SK-N-SH treated with all-trans-retinoic acid at 6 μM for 48 hours (cell line): ENCODE data around the gene SKIC3.

ENCODE experiments used
- OSR1 ChIP-seq: fragments of 250-450 bp; sonication (Bioruptor Pico); IDR thresholded peaks from 2 replicates; pipeline ENCODE4 v1.8.0; 2022; ENCODE audit warnings: moderate library complexity, mild to moderate bottlenecking, inconsistent platforms
- SNAI2 ChIP-seq: fragments of 250-450 bp; sonication (Bioruptor Pico); IDR thresholded peaks from 2 replicates; pipeline ENCODE4 v1.5.0; 2020; ENCODE audit warnings: mild to moderate bottlenecking, moderate library complexity
- ZFP30 ChIP-seq: fragments of 450-650 bp; formaldehyde crosslinking; IDR thresholded peaks from 2 replicates; pipeline ENCODE4 v1.5.0; 2022; ENCODE audit warnings: mild to moderate bottlenecking, moderate library complexity
- TF ChIP-seq, protein P1 (sequence below): fragments of 250-450 bp; sonication (Bioruptor Pico); IDR thresholded peaks from 2 replicates; pipeline ENCODE4 v1.8.0; 2021; ENCODE audit warnings: low read depth, mild to moderate bottlenecking, moderate library complexity, borderline replicate concordance
- TF ChIP-seq, protein P2 (sequence below): fragments of 250-450 bp; sonication (Bioruptor Pico); IDR thresholded peaks from 2 replicates; pipeline ENCODE4 v1.8.0; 2020; ENCODE audit warnings: mild to moderate bottlenecking, moderate library complexity, borderline replicate concordance

DNA sequence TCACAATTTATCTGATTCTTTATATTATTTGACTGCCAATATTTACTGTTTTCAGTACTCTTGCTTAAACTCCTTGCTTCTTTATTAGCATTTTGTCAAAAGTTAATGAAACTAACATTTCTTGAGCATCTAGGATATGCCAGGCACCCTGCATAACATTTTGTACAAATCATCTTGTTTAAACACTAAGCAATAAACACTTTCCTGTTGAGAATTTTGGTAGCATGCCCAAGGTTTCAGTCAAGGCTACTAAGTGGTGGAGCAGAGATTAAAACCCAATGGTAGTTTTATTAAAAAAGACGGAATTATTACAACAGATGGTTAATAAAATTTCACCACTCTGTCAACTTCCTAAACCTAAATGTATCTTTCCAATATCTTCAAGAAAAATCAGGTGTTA is 43.2 kb downstream of the SKIC3 start:
- TF ChIP-seq, protein P1, sequence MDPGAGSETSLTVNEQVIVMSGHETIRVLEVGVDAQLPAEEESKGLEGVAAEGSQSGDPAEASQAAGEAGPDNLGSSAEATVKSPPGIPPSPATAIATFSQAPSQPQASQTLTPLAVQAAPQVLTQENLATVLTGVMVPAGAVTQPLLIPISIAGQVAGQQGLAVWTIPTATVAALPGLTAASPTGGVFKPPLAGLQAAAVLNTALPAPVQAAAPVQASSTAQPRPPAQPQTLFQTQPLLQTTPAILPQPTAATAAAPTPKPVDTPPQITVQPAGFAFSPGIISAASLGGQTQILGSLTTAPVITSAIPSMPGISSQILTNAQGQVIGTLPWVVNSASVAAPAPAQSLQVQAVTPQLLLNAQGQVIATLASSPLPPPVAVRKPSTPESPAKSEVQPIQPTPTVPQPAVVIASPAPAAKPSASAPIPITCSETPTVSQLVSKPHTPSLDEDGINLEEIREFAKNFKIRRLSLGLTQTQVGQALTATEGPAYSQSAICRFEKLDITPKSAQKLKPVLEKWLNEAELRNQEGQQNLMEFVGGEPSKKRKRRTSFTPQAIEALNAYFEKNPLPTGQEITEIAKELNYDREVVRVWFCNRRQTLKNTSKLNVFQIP (CRISPR knock-in tag), result no peak
- TF ChIP-seq SNAI2 (CRISPR knock-in tag) (no peak), OSR1 (CRISPR knock-in tag) (no peak), ZFP30 (CRISPR knock-in tag) (no peak)
- TF ChIP-seq, protein P2, sequence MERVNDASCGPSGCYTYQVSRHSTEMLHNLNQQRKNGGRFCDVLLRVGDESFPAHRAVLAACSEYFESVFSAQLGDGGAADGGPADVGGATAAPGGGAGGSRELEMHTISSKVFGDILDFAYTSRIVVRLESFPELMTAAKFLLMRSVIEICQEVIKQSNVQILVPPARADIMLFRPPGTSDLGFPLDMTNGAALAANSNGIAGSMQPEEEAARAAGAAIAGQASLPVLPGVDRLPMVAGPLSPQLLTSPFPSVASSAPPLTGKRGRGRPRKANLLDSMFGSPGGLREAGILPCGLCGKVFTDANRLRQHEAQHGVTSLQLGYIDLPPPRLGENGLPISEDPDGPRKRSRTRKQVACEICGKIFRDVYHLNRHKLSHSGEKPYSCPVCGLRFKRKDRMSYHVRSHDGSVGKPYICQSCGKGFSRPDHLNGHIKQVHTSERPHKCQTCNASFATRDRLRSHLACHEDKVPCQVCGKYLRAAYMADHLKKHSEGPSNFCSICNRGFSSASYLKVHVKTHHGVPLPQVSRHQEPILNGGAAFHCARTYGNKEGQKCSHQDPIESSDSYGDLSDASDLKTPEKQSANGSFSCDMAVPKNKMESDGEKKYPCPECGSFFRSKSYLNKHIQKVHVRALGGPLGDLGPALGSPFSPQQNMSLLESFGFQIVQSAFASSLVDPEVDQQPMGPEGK (CRISPR knock-in tag), result no peak
